Activated B cell treated with CpG ODN at 0.5 μM for 24 hours (primary cell): ENCODE data around the gene NTN3. TPM values are rescaled to one million over a fixed set of nuclear protein-coding genes. Genes with fewer than 3 reads are reported as not detected.

ENCODE experiments used
- ATAC-seq: fragments of 200-7000 bp; cut with Tn5 transposase; one replicate; pipeline ENCODE4 v1.10.0; 2021; ENCODE audit warnings: low read depth, mild to moderate bottlenecking, moderate library complexity
- CTCF ChIA-PET: fragments of 350-600 bp; sonication (Branson Sonifier 250); formaldehyde crosslinking; loops from one replicate; lab custom pipeline; 2021; ENCODE audit warnings: antibody characterized with exemption; lab: Charles Lee
- POLR2A ChIA-PET: fragments of 350-600 bp; sonication (Branson Sonifier 250); formaldehyde crosslinking; loops from one replicate; lab custom pipeline; 2021; ENCODE audit warnings: antibody characterized with exemption; lab: Charles Lee
- DNase-seq: peaks from one replicate; pipeline ENCODE4 v3.0.0; 2022
- H3K27ac Mint-ChIP-seq: one replicate; pipeline ENCODE4 v1.8.0; 2020; ENCODE audit warnings: mixed read lengths
- H3K27me3 Mint-ChIP-seq: one replicate; pipeline ENCODE4 v1.8.0; 2021; ENCODE audit warnings: mixed read lengths
- H3K36me3 Mint-ChIP-seq: one replicate; pipeline ENCODE4 v1.8.0; 2021; ENCODE audit warnings: low read depth, mixed read lengths
- H3K4me1 Mint-ChIP-seq: one replicate; pipeline ENCODE4 v1.8.0; 2021; ENCODE audit warnings: mixed read lengths
- H3K4me3 Mint-ChIP-seq: one replicate; pipeline ENCODE4 v1.8.0; 2020; ENCODE audit warnings: mild to moderate bottlenecking, mixed read lengths
- H3K9me3 Mint-ChIP-seq: one replicate; pipeline ENCODE4 v1.8.0; 2020; ENCODE audit warnings: mixed read lengths
- CTCF ChIP-seq: fragments of 200-600 bp; IDR thresholded peaks from one replicate; pipeline ENCODE4 v1.8.0; 2022; ENCODE audit warnings: antibody characterized with exemption, mild to moderate bottlenecking
- intact Hi-C: fragments of 100-400 bp; cut with micrococcal nuclease; formaldehyde crosslinking; loops from one replicate; pipeline ENCODE4 v1.15.1; 2024
- total RNA-seq: library from RNA; stranded (reverse); gene quantifications from 2 replicates; pipeline ENCODE4 v1.2.3, GENCODE V29; 2022

NTN3 gene
- total RNA-seq, 1 donor from 2014 or later: not detected

- Mint-ChIP-seq H3K9me3 (no peaks in the 10 kb centered on the region), H3K36me3 (peaks cover 17% of the 10 kb centered on the region), H3K27me3 (no peaks in the 10 kb centered on the region), H3K27ac (no peak overlapping the region), H3K4me1 (peaks cover 3% of the 10 kb centered on the region), H3K4me3 (no peak overlapping the region)
- no peak for DNase-seq
- ChIA-PET CTCF (no interaction called here), POLR2A (no interaction called here)
- no peak for ATAC-seq
- no peak for TF ChIP-seq CTCF
- intact Hi-C loops: no loop called here
Observed at GRCh38 chr16:2498531-2499253, 27.6 kb downstream of the NTN3 start.

DNA sequence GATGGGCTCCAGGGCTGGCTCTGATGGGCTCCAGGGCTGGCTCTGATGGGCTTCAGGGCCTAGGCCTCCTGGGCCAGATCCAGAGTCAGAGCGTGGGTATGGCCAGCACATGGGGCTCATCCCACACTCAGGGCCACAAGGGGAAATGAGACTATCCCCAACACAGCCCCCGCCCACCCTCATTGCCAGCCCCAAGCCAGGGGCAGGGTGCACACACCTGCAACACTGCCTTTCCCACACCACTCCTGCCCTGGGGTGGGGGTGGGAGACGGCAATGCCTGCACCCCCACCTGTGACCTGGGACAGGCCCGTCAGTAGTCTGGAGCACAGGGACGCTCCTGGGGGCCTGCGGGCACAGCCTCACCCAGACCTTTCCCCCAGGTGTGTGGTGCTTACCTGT, 28.4 kb downstream of the NTN3 start:
- intact Hi-C loops: no loop called here
- Mint-ChIP-seq H3K27me3 (no peaks in the 10 kb centered on the region), H3K4me1 (peaks cover 3% of the 10 kb centered on the region), H3K27ac (no peak overlapping the region), H3K4me3 (no peak overlapping the region), H3K9me3 (no peaks in the 10 kb centered on the region), H3K36me3 (peaks cover 17% of the 10 kb centered on the region)
- CTCF ChIA-PET: interaction anchor here (2.5 kb wide), 1 partner anchor 305 kb away, joined by 17 read pairs; no protein-coding TSS in a partner anchor
- POLR2A ChIA-PET: interaction anchor here (1.4 kb wide), 1 partner anchor 344 kb away, joined by 4 read pairs; the partner anchor contains the start of gene TRAF7
- ATAC-seq (no peak), DNase-seq (no peak)
- no peak for TF ChIP-seq CTCF

GRCh38 chr16:2499890-2500429, 28.9 kb downstream of the NTN3 start:
- DNase-seq (no peak), ATAC-seq (no peak)
- no peak for TF ChIP-seq CTCF
- intact Hi-C loops: loop anchor here (5.0 kb wide), 1 partner anchor 498 kb away; no protein-coding TSS in a partner anchor
- Mint-ChIP-seq H3K4me1 (peaks cover 3% of the 10 kb centered on the region), H3K27ac (no peak overlapping the region), H3K4me3 (no peak overlapping the region), H3K27me3 (no peaks in the 10 kb centered on the region), H3K36me3 (peaks cover 17% of the 10 kb centered on the region), H3K9me3 (no peaks in the 10 kb centered on the region)
- ChIA-PET CTCF (interaction anchor here (1.9 to 2.5 kb wide), 2 partner anchors 70 to 305 kb away, joined by 9 to 17 read pairs; no protein-coding TSS in a partner anchor), POLR2A (interaction anchor here (0.6 to 1.4 kb wide), 3 partner anchors 345 to 575 kb away, joined by 4 to 10 read pairs (median 7); partner anchors contain the start of gene TRAF7)

DNA sequence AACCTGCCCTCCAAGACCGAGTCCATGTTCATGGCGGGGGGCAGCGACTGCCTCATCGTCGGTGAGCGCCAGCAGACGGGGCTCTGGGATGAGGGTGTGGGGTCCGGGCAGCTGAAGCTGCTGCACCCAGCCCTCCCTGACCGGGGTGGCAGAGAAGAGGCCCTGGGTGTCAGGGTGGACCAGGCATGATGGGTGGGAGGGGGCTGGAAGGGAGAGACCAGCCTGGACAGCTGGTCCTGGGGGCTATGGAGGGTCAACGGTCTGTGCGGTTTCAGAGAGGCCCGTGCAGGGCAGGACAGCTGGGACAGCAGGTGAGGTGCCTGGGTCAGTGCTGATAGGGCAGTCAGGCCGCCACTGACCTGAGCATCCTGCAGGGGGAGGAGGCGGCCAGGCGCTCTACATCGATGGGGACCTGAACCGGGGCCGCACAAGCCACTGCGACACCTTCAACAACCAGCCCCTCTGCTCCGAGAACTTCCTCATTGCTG, 29.4 kb downstream of the NTN3 start:
- Mint-ChIP-seq H3K4me3 (no peak overlapping the region), H3K9me3 (no peaks in the 10 kb centered on the region), H3K36me3 (peaks cover 17% of the 10 kb centered on the region), H3K4me1 (peaks cover 7% of the 10 kb centered on the region), H3K27ac (no peak overlapping the region), H3K27me3 (no peaks in the 10 kb centered on the region)
- no peak for DNase-seq
- intact Hi-C loops: loop anchor here (5.0 kb wide), 1 partner anchor 498 kb away; no protein-coding TSS in a partner anchor
- CTCF ChIA-PET: interaction anchor here (1.0 to 2.5 kb wide), 6 partner anchors 12 to 306 kb away, joined by 3 to 17 read pairs (median 7); partner anchors contain the start of genes ECI1 and TEDC2
- ATAC-seq: no peak
- POLR2A ChIA-PET: interaction anchor here (0.6 to 1.4 kb wide), 5 partner anchors 26 to 574 kb away, joined by 4 to 10 read pairs (median 4); partner anchors contain the start of genes TBC1D24 and TRAF7
- TF ChIP-seq CTCF: no peak
